Measurements from ENCODE around the gene TMCO4.
"Not testable (repeated sequence)": the region's sequence is repeated elsewhere in the genome, so short reads cannot be mapped to it uniquely, and the experiment has no call there.

Gene TMCO4

DNA sequence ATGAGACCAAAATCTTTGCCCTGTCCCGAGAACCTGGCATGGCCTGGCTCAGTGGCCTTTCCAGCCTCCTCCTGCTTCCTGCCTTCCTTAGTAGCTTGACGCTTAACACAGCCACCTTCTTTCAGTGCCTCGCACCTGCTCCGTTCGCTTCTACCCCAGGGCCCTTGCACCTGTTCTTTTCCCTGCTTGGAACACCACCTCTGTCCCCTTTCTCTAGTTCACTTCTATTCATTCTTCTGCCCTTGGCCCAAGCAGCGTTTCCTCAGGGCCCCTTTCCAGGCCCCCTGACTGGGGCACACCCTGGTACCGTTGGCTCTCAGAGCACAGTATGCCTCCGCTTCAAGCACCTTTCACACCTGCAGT lies 144.0 kb downstream of the TMCO4 start:
- DNase-seq (ENCODE audit: low read depth), result no peak

DNA sequence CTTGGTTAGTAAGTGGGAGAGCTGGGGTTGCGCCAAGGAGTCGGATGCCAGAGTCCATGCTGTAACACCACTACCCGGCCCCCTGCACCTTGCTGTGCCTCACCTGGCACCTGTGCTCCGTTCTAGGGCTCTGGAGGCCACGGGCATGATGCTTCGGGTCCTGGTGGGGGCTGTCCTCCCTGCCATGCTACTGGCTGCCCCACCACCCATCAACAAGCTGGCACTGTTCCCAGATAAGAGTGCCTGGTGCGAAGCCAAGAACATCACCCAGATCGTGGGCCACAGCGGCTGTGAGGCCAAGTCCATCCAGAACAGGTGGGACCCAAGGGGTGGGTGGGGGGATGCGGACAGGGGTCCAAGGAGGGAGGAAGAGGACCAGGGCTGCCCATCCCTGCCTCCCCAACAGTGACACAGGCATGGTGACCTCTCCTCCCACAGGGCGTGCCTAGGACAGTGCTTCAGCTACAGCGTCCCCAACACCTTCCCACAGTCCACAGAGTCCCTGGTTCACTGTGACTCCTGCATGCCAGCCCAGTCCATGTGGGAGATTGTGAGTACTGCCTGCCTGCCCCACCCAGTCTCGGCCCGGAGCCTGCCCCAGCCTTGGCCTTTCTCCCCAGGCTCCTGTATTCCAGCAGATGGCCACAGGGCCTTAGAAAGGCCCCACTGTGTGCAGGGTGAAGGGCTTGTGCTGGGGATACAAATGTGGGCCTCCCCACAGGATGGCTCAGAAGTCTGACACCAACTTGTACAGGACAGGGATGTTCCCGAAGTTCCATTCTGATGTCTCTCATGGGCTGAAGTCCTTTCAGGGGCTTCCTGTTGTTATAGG lies 144.6 kb downstream of the TMCO4 start:
- DNase-seq (ENCODE audit: low read depth), result no peak

DNA sequence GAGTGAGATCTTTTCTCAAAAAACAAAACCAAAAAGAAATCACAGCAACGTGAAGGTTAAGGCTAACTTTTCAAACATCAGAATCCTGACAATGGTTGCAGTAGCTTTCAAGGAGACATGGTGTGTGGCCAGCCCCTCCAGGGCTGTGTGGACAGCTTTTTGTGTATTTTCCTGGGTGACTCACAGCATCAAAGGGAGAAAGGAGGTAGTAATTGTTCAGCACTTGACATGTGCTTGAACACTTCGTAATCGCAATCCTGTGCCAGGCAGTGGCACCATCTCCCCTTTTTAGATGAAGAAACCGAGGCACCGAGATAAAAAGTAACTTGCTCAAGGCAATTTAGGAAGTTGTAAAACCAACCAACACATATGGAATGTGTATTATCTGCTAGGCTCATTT lies 145.3 kb downstream of the TMCO4 start:
- DNase-seq (ENCODE audit: low read depth), result no peak

DNA sequence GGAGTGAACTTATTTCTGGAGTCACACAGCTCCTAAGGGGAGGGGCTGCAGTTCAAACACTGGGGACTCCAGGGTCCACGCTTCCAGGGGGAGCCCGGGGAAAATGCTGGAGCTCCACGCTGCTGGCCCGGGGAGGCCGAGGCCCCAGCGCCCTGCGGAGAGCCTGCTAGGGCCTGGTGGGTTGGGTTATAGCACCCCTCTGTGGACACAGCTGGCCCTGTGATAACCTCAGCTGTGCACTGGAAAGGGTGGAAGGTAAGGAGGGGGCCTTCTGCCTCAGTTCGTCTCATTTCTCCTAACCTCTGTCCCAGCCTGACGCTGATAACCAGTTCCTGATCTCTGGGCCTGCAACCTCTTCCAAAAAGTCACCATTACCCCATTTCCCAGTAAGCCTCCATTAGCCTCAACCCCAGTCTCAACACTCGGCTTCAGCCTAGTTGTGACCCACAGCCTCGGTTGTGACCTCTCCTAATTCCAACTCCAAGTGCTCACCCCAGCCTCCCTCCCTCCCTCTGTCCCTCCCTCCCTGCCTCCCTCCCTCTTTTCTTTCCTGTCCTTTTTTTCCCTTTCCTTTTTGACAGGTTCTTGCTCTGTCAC lies 148.5 kb downstream of the TMCO4 start:
- DNase-seq (ENCODE audit: low read depth), result no peak

DNA sequence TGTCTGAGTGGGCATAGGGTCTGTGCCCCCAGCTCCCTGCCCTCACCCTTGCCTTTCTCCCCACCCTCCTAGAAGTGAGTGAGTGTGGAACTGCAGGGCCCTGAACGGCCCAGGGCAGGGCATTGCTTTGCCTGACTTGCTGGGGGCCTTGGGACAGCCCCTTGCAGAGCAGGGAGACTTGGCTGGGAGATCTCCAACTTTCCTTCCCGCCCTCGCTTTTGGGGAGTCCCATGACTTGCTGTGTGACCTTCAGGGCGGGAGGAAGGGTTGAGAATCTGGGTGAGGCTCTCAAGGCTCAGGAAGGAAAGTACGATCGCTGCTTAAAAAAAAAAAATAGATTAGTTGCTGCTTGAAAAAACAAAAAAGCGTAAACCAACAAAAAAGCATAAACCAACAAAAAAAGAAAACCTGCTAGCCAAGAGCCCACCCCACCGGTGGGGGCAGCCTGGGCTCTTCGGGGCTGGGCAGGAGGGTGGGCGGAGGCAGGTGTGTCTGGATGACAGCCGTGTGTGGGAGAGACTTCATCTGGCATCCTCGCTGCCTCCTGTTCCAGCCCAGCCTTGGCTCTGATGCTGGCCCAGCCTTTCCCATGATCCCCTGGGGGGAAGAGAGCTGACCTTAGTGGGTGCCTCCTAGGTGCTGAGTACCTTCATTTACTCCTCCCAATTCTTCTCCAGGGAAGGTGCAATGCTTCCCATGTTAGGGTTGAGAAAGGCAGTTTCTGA lies 149.1 kb downstream of the TMCO4 start:
- DNase-seq (ENCODE audit: low read depth), result no peak

DNA sequence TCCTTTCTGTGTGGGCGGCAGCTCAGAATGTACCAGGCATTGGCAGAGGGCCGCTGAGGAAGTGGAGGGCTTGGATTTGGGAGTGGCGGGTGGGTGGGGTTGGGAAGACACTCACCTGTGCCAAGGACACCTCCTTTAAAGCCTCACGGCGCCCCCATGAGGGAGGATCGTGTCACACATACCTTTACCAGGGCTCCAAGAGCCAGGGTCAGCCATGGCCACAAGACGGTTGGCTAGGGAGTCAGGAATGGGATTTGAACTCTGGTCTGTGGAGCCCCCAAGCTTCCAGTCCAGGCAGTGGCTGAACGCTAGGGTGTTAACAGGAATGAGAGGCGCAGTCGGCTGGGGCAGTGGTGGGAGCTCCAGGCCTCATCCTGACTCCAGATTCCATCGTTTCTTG lies 151.0 kb downstream of the TMCO4 start:
- no peak for DNase-seq (ENCODE audit: low read depth)

DNA sequence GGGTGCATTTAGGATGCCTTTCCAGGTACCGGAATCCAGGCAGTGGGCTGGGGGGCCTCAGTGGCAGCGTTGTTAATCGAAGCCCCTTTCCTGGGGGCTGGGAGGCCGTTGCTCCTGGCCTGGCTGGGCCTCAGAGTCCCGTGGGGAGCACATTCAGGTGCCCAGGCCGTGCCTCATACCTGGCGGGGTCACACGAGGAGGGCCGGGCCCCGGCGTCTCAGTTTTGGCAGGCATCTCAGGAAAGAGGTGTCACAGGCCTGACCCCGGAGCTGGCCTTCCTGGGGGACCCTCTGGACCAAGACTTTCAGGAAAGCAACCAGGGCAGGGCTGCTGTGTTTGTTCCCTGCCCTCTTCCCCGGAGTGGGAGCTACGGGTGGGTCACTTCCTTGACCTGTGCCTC lies 151.5 kb downstream of the TMCO4 start:
- DNase-seq (ENCODE audit: low read depth), result no peak

DNA sequence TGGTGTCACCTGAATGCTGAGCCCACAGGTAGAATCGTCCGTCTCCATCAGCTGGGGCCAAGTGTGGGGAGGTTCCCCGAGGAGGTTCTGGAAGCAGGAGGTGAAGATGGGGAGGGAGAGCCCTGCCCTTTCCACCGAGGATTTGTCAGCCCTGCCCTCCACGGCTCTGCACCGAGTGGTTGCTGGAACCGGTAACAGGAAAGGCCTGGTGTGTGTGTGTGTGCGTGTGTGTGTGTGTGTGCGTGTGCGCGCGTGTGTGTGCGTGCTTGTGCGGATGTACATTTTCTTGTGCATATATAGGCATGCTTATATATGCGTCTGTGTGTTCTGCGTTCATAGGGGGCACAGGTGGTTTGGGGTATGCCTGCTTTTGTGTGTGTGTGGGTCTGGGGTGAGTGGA lies 152.1 kb downstream of the TMCO4 start:
- no peak for DNase-seq (ENCODE audit: low read depth)

DNA sequence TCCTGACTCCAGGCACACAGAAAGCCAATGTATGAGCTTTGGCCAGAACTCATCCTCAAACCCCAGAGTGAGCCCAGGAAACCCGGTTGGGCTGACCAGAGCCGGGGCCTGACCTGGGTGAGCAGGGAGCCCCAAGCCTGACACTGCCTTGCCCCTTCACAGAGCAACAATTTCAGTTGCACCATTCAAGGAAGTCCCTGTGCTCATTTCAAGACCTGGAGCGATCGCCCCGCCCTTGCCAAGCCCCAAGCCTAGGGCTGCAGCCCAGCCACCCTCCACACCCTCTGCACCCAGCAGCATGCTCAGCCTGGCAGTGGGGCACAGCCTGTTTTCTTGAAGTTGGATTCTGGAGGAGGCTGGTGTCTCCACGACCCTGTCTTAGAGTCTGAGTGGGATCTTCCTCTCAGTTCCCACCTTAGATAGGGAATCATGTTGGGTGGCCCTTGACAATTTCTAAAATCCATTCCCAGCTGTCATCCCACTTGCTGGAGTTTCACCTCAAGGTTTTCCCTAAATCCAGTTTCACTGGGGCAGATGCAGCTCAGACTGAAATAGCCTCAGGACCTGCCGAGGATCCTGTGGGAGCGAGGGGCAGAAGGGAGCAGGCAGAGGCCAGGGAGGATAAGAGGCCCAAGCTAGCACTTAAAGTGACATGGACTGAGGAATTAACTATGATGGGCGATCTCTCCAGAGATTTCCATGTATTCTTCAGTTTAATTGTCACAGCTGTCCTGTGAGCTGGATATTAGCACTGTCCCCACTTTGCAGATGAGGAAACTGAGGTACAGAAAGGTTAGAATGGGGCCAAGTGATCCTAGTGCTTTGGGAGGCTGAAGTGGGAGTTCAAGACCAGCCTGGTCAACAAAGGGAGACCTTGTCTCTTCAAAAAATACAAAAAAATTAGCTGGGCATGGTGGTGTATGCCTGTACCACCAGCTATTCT lies 153.1 kb downstream of the TMCO4 start:
- no peak for DNase-seq (ENCODE audit: low read depth)

DNA sequence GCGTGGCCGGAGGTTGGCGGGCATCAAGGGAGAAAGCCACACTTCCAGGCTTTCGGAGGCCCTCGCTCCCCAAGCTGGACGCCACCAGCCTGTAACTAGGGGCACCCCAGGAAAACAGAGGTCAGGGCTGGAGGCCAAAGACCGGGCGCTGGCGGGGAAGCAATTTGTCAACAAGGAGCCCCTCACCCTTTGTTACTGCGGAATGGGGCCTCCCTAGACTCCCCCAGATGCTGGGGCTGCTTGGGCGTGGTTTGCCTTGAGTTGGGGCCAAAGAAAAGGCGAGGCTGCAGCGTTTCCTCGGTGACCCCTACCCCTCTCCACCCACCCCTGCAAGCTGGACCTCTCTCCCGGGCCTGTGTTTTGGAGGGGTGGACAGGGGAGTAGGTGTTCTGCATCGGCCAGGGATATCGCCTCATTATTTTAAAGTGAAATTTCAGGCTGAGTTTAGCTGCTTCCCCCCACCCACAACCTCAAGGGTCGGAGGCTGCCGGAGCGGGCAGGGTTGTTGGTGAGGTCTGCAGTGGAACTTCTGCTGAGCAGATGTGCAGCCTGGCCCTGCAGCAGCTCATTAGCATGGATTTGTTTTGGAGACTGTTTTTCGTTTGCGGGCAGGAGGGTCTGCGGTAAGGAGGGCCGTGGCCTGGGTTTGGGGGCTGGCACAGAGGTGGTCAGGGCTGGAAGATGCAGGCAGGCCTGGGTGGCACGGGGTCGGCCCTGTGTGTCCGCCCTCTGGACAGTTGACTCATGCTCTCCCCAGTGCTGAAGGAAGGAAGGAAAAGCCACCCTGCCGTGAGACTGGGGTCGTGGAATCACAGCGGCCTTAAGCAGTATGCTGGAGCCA lies 154.1 kb downstream of the TMCO4 start:
- no peak for DNase-seq (ENCODE audit: low read depth)

DNA sequence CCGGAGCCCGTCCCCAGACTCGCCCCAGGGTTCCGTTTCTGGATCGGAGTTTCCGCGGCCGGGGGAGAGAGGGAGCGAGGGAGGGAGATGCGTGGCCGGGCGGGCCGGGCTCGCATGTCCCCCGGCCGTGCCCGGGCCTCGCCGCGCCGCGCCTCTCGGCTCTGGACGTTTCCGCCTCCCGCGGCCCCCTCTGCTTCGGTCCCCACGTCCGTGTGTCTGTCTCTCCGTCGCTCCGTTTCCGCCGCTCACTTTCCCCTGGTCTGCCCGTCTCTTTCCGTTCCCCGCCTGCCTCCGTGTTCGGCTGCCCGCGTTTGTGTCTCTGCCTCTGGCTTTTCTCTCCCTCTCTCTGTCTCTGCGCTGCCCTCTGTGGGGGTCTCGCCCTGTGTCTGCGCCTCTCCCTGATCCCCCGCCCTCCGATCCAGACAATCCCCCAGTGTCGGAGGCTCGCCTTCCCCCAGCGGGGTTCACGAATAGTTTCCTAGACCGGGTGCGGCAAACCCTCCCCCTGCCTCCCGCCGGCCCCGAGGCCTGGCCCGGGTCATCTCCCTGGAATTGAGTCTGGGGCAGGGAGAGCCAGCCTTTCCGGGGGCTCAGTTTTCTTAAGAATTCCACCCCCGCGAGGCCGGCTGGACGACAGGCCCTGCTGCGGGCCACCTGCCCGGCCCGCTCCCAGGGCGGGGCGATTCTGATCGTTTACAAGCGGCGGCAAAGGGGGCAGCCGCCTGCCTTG lies 154.9 kb downstream of the TMCO4 start:
- no peak for DNase-seq (ENCODE audit: low read depth)

DNA sequence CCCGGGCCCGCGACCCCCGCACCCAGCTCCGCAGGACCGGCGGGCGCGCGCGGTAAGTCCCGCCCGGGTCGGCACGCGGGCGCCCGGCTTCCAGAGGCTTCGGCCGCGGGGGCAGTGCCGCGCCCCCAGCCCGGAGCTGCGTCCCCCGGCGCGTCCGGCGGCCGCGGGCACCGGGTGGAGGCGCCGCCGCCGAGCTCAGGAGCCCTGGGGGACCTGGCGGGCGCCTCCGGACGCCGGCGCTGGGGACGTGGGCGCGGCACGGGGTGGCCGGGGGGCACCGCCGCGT lies 155.4 kb downstream of the TMCO4 start:
- no peak for DNase-seq (ENCODE audit: low read depth)

DNA sequence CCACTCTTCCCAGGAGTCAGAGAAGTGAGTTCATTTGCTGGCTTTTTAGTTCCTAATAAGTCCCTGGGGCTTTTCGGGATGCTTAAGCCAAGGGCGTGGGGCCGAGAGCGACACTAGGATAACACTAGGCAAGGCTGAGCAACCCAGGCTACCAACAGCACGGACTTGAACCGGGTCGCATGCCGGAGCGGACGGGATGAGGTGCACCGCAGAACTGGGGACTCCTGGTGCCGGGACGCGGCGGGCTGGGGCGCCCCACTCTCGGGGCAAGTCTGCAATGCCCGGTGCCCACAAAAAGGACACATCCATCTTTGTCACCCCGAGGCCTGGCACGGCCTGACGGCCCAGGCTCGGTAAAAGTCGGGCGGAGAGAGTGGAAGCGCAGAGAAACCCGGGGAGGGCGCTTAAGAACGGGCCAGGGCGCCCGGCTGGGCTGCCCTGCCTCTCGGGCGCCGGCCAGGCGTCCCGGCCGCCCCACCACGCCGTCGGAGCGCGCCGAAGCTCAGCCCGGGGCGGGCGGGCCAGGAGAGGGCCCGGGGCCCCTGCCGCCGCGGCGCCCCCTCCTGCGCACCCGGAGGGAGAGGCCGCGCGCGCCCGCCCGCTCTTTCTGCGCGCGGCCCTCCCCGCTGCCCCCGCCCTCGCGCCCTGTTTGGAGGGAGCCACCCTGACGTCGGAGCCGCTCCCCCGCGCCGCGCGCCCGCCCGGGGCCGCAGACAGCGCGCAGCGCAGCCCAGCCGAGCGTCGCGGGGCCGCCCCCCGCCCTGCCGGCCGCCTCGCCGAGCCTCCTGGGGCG lies 155.9 kb downstream of the TMCO4 start, which contains the start of gene NBL1:
TSS of gene NBL1 (plus strand) at position 710 of the 793 bp plus-strand sequence. CDS start 10,720 bp downstream, outside the sequence.
- peak; percentile 50 for DNase-seq (ENCODE audit: low read depth)

DNA sequence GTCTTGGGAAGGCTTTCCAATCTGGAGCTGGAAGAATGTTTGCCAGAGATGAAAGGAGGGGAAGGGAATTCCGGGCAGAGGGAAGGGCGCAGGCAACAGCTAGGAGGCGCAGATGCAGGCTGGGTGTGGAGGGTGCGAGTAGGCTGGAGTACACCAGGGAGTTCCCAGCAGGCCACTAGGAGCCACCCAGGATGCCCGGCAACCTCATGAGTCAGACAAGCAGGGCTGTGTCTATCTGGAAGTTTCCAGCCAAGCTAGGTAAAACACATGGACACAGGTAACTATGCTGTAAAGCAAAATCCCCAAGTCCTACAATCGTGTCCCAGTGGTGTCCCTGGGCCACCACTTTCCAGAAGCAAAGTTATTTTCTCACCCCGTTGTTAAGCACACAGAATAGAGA lies 156.6 kb downstream of the TMCO4 start:
- no peak for DNase-seq (ENCODE audit: low read depth)

DNA sequence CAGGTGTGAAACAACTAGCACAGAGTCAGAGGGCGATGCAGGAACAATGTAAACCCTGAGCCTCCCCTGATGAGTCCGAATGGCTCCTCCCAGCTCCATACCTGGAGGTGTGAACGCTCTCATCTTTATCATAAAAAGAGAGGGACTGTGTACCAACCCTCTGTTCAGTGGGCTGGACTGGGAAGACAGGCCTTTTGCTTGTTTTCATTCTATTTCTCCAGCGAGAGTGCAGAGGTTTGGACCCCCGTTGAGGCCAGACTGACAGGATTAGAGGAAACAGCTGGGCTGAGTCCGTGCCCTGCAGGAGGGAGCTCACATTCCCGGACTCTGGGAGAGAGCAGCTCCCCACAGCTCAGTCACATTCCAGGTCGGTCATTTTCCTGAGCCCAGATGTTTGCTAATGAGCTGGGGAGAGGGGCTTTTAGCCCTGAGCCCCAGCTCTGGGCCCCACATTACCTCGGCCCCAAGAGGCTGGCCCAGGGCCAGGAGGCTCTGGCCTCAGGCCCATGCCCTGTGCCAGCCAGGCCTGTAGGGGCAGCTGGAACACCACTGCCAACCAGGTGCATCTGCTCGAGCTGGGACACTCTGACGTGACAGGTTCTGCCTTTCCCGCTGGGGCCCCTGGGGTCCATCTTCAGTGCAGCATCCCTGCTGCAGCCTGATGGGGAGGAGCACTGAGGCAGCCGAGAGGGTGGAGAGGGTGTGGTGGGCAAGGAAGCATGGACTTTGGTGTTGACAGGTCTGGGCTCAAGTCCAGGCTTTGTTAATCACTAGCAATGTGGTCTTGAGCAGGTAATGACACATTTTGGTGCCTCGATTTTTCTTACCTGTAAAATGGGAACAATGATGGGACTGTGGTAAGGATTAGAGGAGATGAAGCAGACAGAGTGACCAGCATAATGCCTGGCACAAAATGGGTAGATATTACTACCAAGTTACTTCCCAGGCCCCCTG lies 159.1 kb downstream of the TMCO4 start:
- DNase-seq (ENCODE audit: low read depth), result no peak

DNA sequence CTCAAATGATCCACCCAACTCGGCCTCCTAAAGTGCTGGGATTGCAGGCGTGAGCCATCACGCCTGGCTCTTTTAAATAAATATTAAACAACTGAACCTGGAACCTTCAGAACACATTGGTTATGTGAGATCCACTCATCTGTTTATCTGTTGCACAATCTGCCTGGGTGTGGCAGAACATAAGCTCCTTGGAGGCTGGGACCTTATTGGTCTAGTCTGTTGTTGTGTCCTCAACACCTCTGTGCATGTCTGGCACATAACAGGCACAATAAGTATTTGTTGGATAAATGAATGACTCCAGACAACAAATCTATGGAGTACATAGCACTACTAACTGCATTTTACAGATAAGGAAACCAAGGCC lies 159.7 kb downstream of the TMCO4 start:
- no peak for DNase-seq (ENCODE audit: low read depth)

DNA sequence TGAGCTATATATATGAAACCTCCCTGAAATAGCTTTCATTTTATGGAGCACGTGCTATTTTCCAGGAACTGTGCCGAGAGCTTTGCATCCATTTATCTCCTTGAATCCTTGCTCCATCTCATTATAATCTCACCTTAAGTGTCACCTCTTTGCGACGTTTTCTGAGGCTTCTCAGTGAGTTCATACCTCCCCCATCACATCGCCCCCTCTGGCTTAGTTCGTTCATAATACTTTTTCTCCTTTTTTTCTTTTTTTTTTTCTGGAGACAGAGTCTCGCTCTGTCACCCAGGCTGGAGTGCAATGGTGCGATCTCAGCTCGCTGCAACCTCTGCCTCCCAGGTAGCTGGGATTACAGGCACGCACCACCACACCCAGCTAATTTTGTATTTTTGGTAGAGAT lies 160.5 kb downstream of the TMCO4 start:
- not testable (repeated sequence) for DNase-seq (ENCODE audit: low read depth)

DNA sequence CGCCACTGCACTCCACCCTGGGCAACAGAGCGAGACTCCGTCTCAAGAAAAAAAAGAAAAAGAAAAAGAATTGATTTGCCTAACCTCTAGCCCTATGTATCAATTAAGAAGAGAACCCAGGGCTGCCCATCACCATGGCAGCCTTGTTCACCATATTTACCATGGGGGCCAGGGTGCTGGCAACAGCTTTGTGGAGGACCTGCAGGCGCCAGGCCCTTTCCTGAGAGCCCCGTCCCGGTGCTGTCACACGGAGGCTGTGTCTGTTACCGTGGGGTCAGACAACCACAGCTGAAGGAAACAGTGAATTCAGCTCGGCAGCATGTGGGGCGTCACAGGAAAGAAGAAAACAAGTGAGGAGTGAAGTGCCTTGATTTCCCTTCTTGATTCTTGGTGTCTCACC lies 162.1 kb downstream of the TMCO4 start:
- DNase-seq (ENCODE audit: low read depth), result no peak

DNA sequence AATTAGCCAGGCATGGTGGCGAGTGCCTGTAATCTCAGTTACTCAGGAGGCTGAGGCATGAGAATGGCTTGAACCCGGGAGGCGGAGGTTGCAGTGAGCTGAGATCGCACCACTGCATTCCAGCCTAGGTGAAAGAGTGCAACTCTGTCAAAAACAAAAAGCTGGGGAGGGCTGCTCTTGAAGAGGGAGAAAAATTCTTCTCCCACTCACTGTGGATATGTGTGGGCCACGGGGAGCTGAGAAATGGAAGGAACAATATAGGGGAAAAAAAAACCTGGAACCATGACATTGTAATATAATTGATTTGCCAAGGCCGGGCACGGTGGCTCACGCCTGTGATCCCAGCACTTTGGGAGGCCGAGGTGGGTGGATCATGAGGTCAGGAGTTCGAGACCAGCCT lies 163.0 kb downstream of the TMCO4 start:
- not testable (repeated sequence) for DNase-seq (ENCODE audit: low read depth)

Measured in activated gamma-delta T cell treated with anti-CD3 and anti-CD28 coated beads, Interleukin-2, amount 50 U/mL, for 16 hours (primary cell).